GM12864 (cell line): ENCODE results near the gene KPNA1.

Experiments used
- DNase-seq: peaks from one replicate; pipeline ENCODE4 v3.0.0-alpha.2; 2011; ENCODE audit warnings: low read depth
- H3K4me3 ChIP-seq: 2 replicates; pipeline ENCODE4 v1.5.1; 2011; ENCODE audit warnings: mild to moderate bottlenecking, low read depth, low read length, control low read depth
- CTCF ChIP-seq: IDR thresholded peaks from 2 replicates; pipeline ENCODE4 v1.5.1; 2011; ENCODE audit warnings: low read depth, mild to moderate bottlenecking, moderate library complexity, low read length, control low read depth, inconsistent platforms; ENCODE audit errors: missing control alignments

The KPNA1 gene

GRCh38 chr3:122514123-122515019 lies at the start of gene KPNA1:
TSS of gene KPNA1 (minus strand) at chr3:122514939. CDS start at chr3:122496565, 18,374 bp downstream.
- TF ChIP-seq CTCF = no peak
- peak; percentile 67 for DNase-seq
- H3K4me3 ChIP-seq = peak within 1 kb of the TSS; percentile 95

GRCh38 chr3:122564155-122564912 lies 49.6 kb upstream of the KPNA1 start, which contains the start of the genes DTX3L and PARP9:
TSS of gene DTX3L (plus strand) at chr3:122564338. CDS start at chr3:122564427, 89 bp downstream.
TSS of gene PARP9 (minus strand) at chr3:122564300. CDS start at chr3:122559620, 4,680 bp downstream.
- H3K4me3 ChIP-seq = peak within 1 kb of the TSS; percentile 82
- DNase-seq = no peak
- TF ChIP-seq CTCF = no peak

GRCh38 chr3:122563717-122564025 lies 48.9 kb upstream of the KPNA1 start:
- TF ChIP-seq CTCF = no peak
- DNase-seq = no peak
- peak overlapping the region; percentile 82 for H3K4me3 ChIP-seq

GRCh38 chr3:122562923-122563716 lies 48.4 kb upstream of the KPNA1 start:
- peak overlapping the region; percentile 82 for H3K4me3 ChIP-seq

GRCh38 chr3:122560680-122561079 lies 45.9 kb upstream of the KPNA1 start:
- TF ChIP-seq CTCF = peak; percentile 64
- no peak overlapping the region for H3K4me3 ChIP-seq
- DNase-seq = peak; percentile 55

More at GRCh38 chr3:122562923-122563716, 48.4 kb upstream of the KPNA1 start:
- no peak for TF ChIP-seq CTCF
- no peak for DNase-seq

DNA sequence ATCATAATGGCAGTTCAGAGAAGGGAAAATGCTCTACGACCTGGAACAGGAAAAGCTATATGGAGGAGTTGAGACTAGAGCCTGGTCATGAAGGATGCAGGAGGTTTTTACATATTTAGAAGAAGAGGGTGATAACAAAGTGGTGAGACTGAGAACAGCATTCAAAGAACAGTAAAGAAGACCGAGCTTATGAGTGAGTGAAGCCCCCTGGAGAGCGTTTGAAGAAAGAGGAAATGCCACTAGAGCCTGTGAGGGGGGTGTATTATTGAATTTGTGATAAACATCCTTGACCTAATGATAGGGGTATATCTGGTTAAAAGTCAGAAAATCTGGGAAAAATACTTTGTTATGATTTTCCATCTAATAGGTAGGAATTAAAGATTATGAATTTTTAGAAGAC lies 45.2 kb upstream of the KPNA1 start:
- no peak for TF ChIP-seq CTCF
- DNase-seq = no peak
- H3K4me3 ChIP-seq = no peak overlapping the region
